Stimulated activated CD8-positive, alpha-beta memory T cell treated with anti-CD3 and anti-CD28 coated beads, Interleukin-4, amount 100 ng/mL, for 1 hour (primary cell): ENCODE data around the gene PIK3C2B.
A peak's percentile ranks its signal among the peaks of the same experiment; 100 is the strongest.

ENCODE experiments used
- DNase-seq, 2 donors: peaks; one replicate each; pipeline ENCODE4 v3.0.0-alpha.2; 2020; ENCODE audit warnings: low read depth in 2 of 2, low spot score in 1 of 2

PIK3C2B gene

GRCh38 chr1:204462229-204462561, 32.4 kb downstream of the PIK3C2B start:
- DNase-seq: no peak

GRCh38 chr1:204461331-204462228, 33.0 kb downstream of the PIK3C2B start:
- DNase-seq: no peak

GRCh38 chr1:204460346-204460745, 34.3 kb downstream of the PIK3C2B start:
- DNase-seq: no peak

GRCh38 chr1:204459706-204460105, 34.9 kb downstream of the PIK3C2B start:
- DNase-seq: no peak

GRCh38 chr1:204457666-204458065, 36.9 kb downstream of the PIK3C2B start:
- DNase-seq: no peak

- DNase-seq: no peak
Measured at GRCh38 chr1:204456826-204457442, 37.7 kb downstream of the PIK3C2B start.

- DNase-seq: no peak
Measured at GRCh38 chr1:204455831-204456145, 38.8 kb downstream of the PIK3C2B start.

GRCh38 chr1:204455063-204455830, 39.4 kb downstream of the PIK3C2B start:
- DNase-seq: no peak

GRCh38 chr1:204454476-204454875, 40.1 kb downstream of the PIK3C2B start:
- DNase-seq: no peak

GRCh38 chr1:204453141-204453772, 41.3 kb downstream of the PIK3C2B start:
- peak; percentile 18 to 46 for DNase-seq

- no peak for DNase-seq
Measured at GRCh38 chr1:204451352-204452124, 43.1 kb downstream of the PIK3C2B start.

- DNase-seq: no peak
Measured at GRCh38 chr1:204450461-204451257, 43.9 kb downstream of the PIK3C2B start.

GRCh38 chr1:204449678-204450280, 44.8 kb downstream of the PIK3C2B start:
- no peak for DNase-seq

- no peak for DNase-seq
Measured at GRCh38 chr1:204448991-204449677, 45.5 kb downstream of the PIK3C2B start.

GRCh38 chr1:204448344-204448964, 46.2 kb downstream of the PIK3C2B start:
- no peak for DNase-seq

- DNase-seq: no peak
Measured at GRCh38 chr1:204447736-204448135, 46.9 kb downstream of the PIK3C2B start.

GRCh38 chr1:204447190-204447589, 47.4 kb downstream of the PIK3C2B start:
- DNase-seq: no peak

GRCh38 chr1:204446413-204447111, 48.0 kb downstream of the PIK3C2B start:
- peak; percentile 52 to 59 for DNase-seq
